Loucy (cell line): Measurements from ENCODE around the gene IFT52.

Experiments
- H2AFZ ChIP-seq: fragments of 200-600 bp; sonication (generic); 2 replicates; pipeline ENCODE4 v1.6.0; 2016; ENCODE audit warnings: antibody characterized with exemption, mild to moderate bottlenecking, low read length, moderate library complexity
- H3F3A ChIP-seq: fragments of 200-600 bp; 2 replicates; pipeline ENCODE4 v1.6.0; 2016; ENCODE audit warnings: antibody characterized with exemption, low read depth, mild to moderate bottlenecking
- H3K27me3 ChIP-seq: fragments of 200-600 bp; sonication (generic); 2 replicates; pipeline ENCODE4 v1.6.1; 2014; ENCODE audit warnings: low read length, mild to moderate bottlenecking; ENCODE audit not compliant: insufficient read depth, poor library complexity, severe bottlenecking
- H3K36me3 ChIP-seq: fragments of 200-600 bp; sonication (generic); 2 replicates; pipeline ENCODE4 v1.6.1; 2016; ENCODE audit warnings: low read length; ENCODE audit not compliant: insufficient read depth
- H3K4me1 ChIP-seq: fragments of 200-600 bp; sonication (generic); 2 replicates; pipeline ENCODE4 v1.5.1; 2014; ENCODE audit warnings: low read length, mild to moderate bottlenecking; ENCODE audit not compliant: insufficient read depth, poor library complexity, severe bottlenecking
- H3K4me2 ChIP-seq: fragments of 200-600 bp; sonication (generic); 2 replicates; pipeline ENCODE4 v1.6.0; 2014; ENCODE audit warnings: antibody characterized with exemption, low read length, low read depth, mild to moderate bottlenecking; ENCODE audit not compliant: poor library complexity, severe bottlenecking
- H3K4me3 ChIP-seq: fragments of 200-600 bp; sonication (generic); 2 replicates; pipeline ENCODE4 v1.5.1; 2014; ENCODE audit warnings: low read length, mild to moderate bottlenecking, mixed read lengths; ENCODE audit not compliant: poor library complexity, severe bottlenecking
- H3K79me2 ChIP-seq: fragments of 200-600 bp; sonication (generic); 2 replicates; pipeline ENCODE4 v1.6.1; 2014; ENCODE audit warnings: low read length; ENCODE audit not compliant: insufficient read depth
- H3K9ac ChIP-seq: fragments of 200-600 bp; sonication (generic); 2 replicates; pipeline ENCODE4 v1.6.0; 2014; ENCODE audit warnings: mild to moderate bottlenecking, low read depth, low read length, moderate library complexity; ENCODE audit not compliant: poor library complexity, severe bottlenecking
- H3K9me2 ChIP-seq: fragments of 200-600 bp; sonication (generic); replicated peaks from 2 replicates; pipeline ENCODE4 v1.6.1; 2016; ENCODE audit warnings: low read depth, low read length, mixed read lengths
- H3K9me3 ChIP-seq: fragments of 200-600 bp; sonication (generic); 2 replicates; pipeline ENCODE4 v1.6.1; 2014; ENCODE audit warnings: mild to moderate bottlenecking, antibody characterized with exemption, low read length, low read depth; ENCODE audit not compliant: insufficient read depth
- H4K20me1 ChIP-seq: fragments of 200-600 bp; sonication (generic); 2 replicates; pipeline ENCODE4 v1.6.0; 2014; ENCODE audit warnings: antibody characterized with exemption, low read length, mild to moderate bottlenecking; ENCODE audit not compliant: insufficient read depth, poor library complexity, severe bottlenecking
- EZH2phosphoT487 ChIP-seq: fragments of 200-600 bp; IDR thresholded peaks from 2 replicates; pipeline ENCODE4 v1.6.1; 2018; ENCODE audit warnings: antibody characterized with exemption, mild to moderate bottlenecking, moderate library complexity, borderline replicate concordance
- TF ChIP-seq, protein P1 (sequence below): fragments of 200-600 bp; sonication (generic); conservative IDR thresholded peaks from 2 replicates; pipeline ENCODE4 v1.5.1; 2014; ENCODE audit warnings: mild to moderate bottlenecking, antibody characterized with exemption, low read length

The IFT52 gene

DNA sequence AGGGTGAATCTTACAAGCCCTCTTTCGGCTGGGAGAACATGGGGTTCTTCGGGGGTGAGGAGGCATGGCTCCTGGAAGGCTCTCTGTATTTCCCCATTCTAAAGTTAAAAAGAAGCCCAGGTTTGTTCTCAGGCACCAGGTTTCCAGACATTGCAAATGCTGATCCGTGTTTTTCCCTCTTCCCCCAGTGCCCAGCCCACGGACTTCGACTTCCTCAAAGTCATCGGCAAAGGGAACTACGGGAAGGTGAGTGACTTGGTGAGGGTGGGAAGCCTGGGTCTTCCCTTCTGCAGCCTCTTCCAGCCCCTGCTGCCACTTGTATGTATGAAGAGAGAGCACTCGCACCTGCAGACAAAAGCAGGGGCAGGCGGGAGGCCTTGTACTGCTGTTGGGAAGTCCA is 23.3 kb upstream of the IFT52 start:
- no peaks in the 10 kb centered on the region for H3K79me2 ChIP-seq
- H3K36me3 ChIP-seq = no peaks in the 10 kb centered on the region
- H3K4me2 ChIP-seq = no peak overlapping the region
- no peaks in the 10 kb centered on the region for H3K27me3 ChIP-seq
- H4K20me1 ChIP-seq = no peaks in the 10 kb centered on the region
- no peaks in the 10 kb centered on the region for H3K4me1 ChIP-seq
- no peak overlapping the region for H2AFZ ChIP-seq
- no peak overlapping the region for H3K9ac ChIP-seq
- TF ChIP-seq, protein P1, sequence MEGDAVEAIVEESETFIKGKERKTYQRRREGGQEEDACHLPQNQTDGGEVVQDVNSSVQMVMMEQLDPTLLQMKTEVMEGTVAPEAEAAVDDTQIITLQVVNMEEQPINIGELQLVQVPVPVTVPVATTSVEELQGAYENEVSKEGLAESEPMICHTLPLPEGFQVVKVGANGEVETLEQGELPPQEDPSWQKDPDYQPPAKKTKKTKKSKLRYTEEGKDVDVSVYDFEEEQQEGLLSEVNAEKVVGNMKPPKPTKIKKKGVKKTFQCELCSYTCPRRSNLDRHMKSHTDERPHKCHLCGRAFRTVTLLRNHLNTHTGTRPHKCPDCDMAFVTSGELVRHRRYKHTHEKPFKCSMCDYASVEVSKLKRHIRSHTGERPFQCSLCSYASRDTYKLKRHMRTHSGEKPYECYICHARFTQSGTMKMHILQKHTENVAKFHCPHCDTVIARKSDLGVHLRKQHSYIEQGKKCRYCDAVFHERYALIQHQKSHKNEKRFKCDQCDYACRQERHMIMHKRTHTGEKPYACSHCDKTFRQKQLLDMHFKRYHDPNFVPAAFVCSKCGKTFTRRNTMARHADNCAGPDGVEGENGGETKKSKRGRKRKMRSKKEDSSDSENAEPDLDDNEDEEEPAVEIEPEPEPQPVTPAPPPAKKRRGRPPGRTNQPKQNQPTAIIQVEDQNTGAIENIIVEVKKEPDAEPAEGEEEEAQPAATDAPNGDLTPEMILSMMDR = no peak
- H3K9me2 ChIP-seq = no peaks in the 10 kb centered on the region
- no peak overlapping the region for H3K4me3 ChIP-seq
- H3F3A ChIP-seq = no peaks in the 10 kb centered on the region
- H3K9me3 ChIP-seq = no peaks in the 10 kb centered on the region

DNA sequence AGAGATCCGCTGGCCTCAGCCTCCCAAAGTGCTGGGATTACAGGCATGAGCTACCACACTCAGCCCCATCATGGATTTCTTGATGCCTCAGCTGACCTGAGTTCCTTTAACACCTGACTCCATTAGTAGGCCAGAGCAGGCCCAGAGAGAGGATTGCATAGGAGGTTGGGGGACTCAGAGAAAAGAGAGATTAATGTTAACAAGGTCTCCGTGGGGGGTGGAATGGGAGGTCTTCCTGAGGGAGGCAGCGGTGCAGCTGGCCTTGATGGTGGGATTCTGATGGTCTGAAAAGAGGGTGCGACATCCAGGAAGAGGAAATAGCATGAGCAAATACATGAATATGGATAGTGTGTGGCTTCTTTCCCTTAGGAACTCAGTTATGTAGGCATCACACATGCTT is 22.0 kb upstream of the IFT52 start:
- H3F3A ChIP-seq = no peaks in the 10 kb centered on the region
- H3K9me3 ChIP-seq = no peaks in the 10 kb centered on the region
- no peaks in the 10 kb centered on the region for H3K4me1 ChIP-seq
- H3K9ac ChIP-seq = no peak overlapping the region
- H2AFZ ChIP-seq = no peak overlapping the region
- no peaks in the 10 kb centered on the region for H4K20me1 ChIP-seq
- no peak overlapping the region for H3K4me2 ChIP-seq
- H3K9me2 ChIP-seq = no peaks in the 10 kb centered on the region
- no peaks in the 10 kb centered on the region for H3K36me3 ChIP-seq
- TF ChIP-seq, protein P1 = no peak
- no peak for TF ChIP-seq EZH2phosphoT487
- no peak overlapping the region for H3K4me3 ChIP-seq
- H3K27me3 ChIP-seq = no peaks in the 10 kb centered on the region
- no peaks in the 10 kb centered on the region for H3K79me2 ChIP-seq

DNA sequence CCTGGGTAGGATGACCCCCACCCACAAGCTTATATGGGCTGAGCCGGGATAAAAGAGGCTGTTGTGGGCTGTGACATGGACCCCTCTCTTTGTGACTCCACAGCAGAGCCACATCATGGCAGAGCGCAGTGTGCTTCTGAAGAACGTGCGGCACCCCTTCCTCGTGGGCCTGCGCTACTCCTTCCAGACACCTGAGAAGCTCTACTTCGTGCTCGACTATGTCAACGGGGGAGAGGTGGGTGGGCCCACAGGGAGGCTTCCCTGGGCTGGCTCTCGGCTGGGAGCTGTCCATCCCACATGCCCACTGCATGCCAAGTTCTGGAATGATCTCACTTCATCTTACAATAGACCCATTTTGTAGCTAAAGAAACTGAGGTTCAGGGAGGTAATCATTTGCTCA is 21.5 kb upstream of the IFT52 start:
- no peak overlapping the region for H3K4me2 ChIP-seq
- no peak overlapping the region for H3K4me3 ChIP-seq
- no peaks in the 10 kb centered on the region for H3K79me2 ChIP-seq
- H3K27me3 ChIP-seq = no peaks in the 10 kb centered on the region
- no peak overlapping the region for H2AFZ ChIP-seq
- no peak overlapping the region for H3K9ac ChIP-seq
- TF ChIP-seq, protein P1 = no peak
- no peaks in the 10 kb centered on the region for H3F3A ChIP-seq
- no peaks in the 10 kb centered on the region for H3K9me2 ChIP-seq
- H3K4me1 ChIP-seq = no peaks in the 10 kb centered on the region
- no peaks in the 10 kb centered on the region for H3K36me3 ChIP-seq
- no peaks in the 10 kb centered on the region for H4K20me1 ChIP-seq
- no peaks in the 10 kb centered on the region for H3K9me3 ChIP-seq
